Progenitor cell of endocrine pancreas (in vitro differentiated cells): ENCODE results near the gene TEDDM1. TPM values are rescaled to one million over a fixed set of nuclear protein-coding genes. Genes with fewer than 3 reads are reported as not detected.
A peak's percentile ranks its signal among the peaks of the same experiment; 100 is the strongest.
"Not testable (repeated sequence)": the region's sequence is repeated elsewhere in the genome, so short reads cannot be mapped to it uniquely, and the experiment has no call there.

Source experiments
- DNase-seq: peaks from one replicate; pipeline ENCODE4 v3.0.0; 2021; ENCODE audit warnings: low spot score; ENCODE audit not compliant: unreplicated experiment
- H3K27ac Mint-ChIP-seq: 2 replicates; pipeline ENCODE4 v1.8.0; 2021; ENCODE audit warnings: mild to moderate bottlenecking, moderate library complexity, mixed read lengths
- H3K27me3 Mint-ChIP-seq: 2 replicates; pipeline ENCODE4 v1.8.0; 2021; ENCODE audit warnings: mixed read lengths
- H3K36me3 Mint-ChIP-seq: 2 replicates; pipeline ENCODE4 v1.8.0; 2022; ENCODE audit warnings: mixed read lengths; ENCODE audit not compliant: insufficient read depth
- H3K4me1 Mint-ChIP-seq: 2 replicates; pipeline ENCODE4 v1.8.0; 2021; ENCODE audit warnings: low read depth, mixed read lengths
- H3K4me3 Mint-ChIP-seq: 2 replicates; pipeline ENCODE4 v1.8.0; 2021; ENCODE audit warnings: low read depth, mild to moderate bottlenecking, moderate library complexity, mixed read lengths
- H3K9me3 Mint-ChIP-seq: 2 replicates; pipeline ENCODE4 v1.8.0; 2021; ENCODE audit warnings: low read depth, mixed read lengths
- total RNA-seq: library from RNA; stranded (reverse); gene quantifications from 2 replicates; pipeline ENCODE4 v1.2.1, GENCODE V29; 2021
- TF ChIP-seq, protein P1 (sequence below): fragments of 200-600 bp; sonication (generic); IDR thresholded peaks from one replicate; pipeline ENCODE4 v1.5.0; 2021; ENCODE audit warnings: antibody characterized with exemption, mild to moderate bottlenecking; ENCODE audit not compliant: unreplicated experiment

The TEDDM1 gene
- total RNA-seq, 1 donor from 2014 or later, result not detected

GRCh38 chr1:182383934-182384333 is 16.5 kb downstream of the TEDDM1 start:
- no peaks in the 10 kb centered on the region for H3K9me3 Mint-ChIP-seq
- no peaks in the 10 kb centered on the region for H3K27me3 Mint-ChIP-seq
- no peak for DNase-seq
- no peak overlapping the region for H3K4me3 Mint-ChIP-seq
- peak overlapping the region; percentile 50 for H3K27ac Mint-ChIP-seq
- peaks cover 63% of the 10 kb centered on the region for H3K36me3 Mint-ChIP-seq
- TF ChIP-seq, protein P1, sequence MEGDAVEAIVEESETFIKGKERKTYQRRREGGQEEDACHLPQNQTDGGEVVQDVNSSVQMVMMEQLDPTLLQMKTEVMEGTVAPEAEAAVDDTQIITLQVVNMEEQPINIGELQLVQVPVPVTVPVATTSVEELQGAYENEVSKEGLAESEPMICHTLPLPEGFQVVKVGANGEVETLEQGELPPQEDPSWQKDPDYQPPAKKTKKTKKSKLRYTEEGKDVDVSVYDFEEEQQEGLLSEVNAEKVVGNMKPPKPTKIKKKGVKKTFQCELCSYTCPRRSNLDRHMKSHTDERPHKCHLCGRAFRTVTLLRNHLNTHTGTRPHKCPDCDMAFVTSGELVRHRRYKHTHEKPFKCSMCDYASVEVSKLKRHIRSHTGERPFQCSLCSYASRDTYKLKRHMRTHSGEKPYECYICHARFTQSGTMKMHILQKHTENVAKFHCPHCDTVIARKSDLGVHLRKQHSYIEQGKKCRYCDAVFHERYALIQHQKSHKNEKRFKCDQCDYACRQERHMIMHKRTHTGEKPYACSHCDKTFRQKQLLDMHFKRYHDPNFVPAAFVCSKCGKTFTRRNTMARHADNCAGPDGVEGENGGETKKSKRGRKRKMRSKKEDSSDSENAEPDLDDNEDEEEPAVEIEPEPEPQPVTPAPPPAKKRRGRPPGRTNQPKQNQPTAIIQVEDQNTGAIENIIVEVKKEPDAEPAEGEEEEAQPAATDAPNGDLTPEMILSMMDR, result no peak
- H3K4me1 Mint-ChIP-seq, result peaks cover 42% of the 10 kb centered on the region

DNA sequence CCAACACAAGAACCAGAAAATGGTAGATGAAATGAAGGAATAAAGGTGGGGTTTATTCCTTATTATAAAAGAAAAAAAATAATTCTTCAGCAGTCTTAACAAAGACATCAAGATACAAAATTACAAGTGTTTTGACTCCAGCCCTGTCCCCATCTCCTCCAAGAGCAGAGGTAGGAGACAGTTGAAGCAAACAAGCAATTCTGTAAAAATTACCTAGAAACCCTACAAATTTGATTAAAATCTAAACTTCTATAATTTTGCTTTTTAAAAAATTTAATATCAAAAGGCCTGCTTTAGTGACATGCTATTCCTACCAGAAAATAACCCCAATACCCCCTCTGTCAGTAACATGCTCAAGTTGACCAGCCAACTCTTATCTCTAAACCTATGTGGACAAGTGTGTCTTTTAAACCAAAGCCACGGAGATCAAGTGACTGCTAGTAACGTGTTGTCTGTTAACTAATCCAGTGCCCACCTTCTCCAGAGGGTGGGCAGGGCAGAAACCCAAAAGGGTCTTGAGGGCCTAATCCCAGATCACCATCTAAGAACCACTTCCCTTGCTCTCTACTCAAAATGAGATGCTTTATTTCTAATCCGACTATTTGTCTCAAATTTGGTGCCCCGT is 17.3 kb downstream of the TEDDM1 start:
- TF ChIP-seq, protein P1, result no peak
- Mint-ChIP-seq H3K4me3 (no peak overlapping the region), H3K36me3 (peaks cover 57% of the 10 kb centered on the region), H3K4me1 (peaks cover 34% of the 10 kb centered on the region), H3K27me3 (no peaks in the 10 kb centered on the region), H3K9me3 (no peaks in the 10 kb centered on the region), H3K27ac (no peak overlapping the region)
- DNase-seq, result no peak

- Mint-ChIP-seq H3K36me3 (peaks cover 50% of the 10 kb centered on the region), H3K4me1 (peaks cover 26% of the 10 kb centered on the region), H3K27me3 (no peaks in the 10 kb centered on the region), H3K9me3 (no peaks in the 10 kb centered on the region), H3K27ac (peak overlapping the region; percentile 76), H3K4me3 (no peak overlapping the region)
- DNase-seq, result no peak
- TF ChIP-seq, protein P1, result no peak
Measured at GRCh38 chr1:182381962-182382819, 18.3 kb downstream of the TEDDM1 start.

DNA sequence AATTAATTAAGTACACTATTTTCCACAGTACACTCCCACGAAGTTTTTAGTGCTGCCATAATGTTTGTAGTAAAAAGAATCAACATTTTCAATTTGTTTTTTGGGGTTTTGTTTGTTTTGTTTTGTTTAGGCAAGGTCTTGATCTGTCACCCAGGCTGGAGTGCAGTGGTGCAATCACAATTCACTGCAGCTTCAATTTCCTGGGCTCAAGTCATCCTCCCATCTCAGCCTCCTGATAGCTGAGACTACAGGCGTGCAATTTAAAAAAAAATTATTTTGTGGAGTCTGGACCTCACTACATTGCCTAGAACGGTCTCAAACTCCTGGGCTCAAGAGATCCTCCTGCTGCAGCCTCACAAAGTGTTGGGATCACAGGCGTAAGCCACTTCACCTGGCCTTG is 20.3 kb downstream of the TEDDM1 start:
- TF ChIP-seq, protein P1, result no peak
- peaks cover 32% of the 10 kb centered on the region for H3K36me3 Mint-ChIP-seq
- no peaks in the 10 kb centered on the region for H3K9me3 Mint-ChIP-seq
- H3K27ac Mint-ChIP-seq, result peak overlapping the region; percentile 45
- no peak overlapping the region for H3K4me3 Mint-ChIP-seq
- no peak for DNase-seq
- no peaks in the 10 kb centered on the region for H3K27me3 Mint-ChIP-seq
- H3K4me1 Mint-ChIP-seq, result peaks cover 15% of the 10 kb centered on the region

DNA sequence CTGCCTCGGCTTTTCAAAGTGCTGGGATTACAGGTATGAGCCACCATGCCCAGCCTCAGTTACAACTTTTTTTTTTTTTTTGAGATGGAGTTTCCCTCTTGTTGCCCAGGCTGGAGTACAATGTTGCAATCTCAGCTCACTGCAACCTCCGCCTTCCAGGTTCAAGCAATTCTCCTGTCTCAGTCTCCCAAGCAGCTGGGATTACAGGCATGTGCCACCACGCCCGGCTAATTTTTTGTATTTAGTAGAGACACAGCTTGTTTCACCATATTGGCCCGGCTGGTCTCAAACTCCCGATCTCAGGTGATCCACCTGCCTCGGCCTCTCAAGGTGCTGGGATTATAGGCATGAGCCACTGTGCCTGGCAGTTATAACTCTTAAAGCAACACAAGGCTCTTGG is 20.7 kb downstream of the TEDDM1 start:
- H3K4me3 Mint-ChIP-seq, H3K27me3 Mint-ChIP-seq, DNase-seq, H3K9me3 Mint-ChIP-seq: not testable (repeated sequence)
- peaks cover 15% of the 10 kb centered on the region for H3K4me1 Mint-ChIP-seq
- peaks cover 30% of the 10 kb centered on the region for H3K36me3 Mint-ChIP-seq
- H3K27ac Mint-ChIP-seq, result peak overlapping the region; percentile 45
